ENCODE data around the gene RASSF9.

Gene RASSF9

DNA sequence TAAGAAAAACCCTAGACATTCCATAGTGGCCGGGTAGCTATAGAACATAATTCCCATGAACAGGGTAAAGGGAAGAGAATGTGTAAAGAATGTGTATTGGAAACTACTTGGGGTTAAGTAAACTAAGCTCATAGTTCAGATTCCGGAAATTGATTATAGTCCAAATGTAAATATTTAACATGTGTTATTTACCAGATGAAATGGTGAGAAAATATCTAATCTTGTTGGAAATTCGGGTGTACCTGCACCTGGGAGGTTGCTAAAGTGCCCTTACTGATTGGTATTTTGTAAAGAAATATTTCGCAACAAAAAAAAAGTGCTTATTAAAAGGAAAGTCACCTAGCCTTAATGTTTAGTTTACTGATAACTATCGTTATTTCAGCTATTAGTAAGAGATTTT, 14.4 kb downstream of the RASSF9 start:
- TF ChIP-seq BHLHE40 (IDR thresholded peaks at IDR 0.05; ENCODE audit: borderline replicate concordance) (no peak), SP1 (IDR thresholded peaks at IDR 0.05) (no peak), FOXM1 (IDR thresholded peaks at IDR 0.05; ENCODE audit: borderline replicate concordance) (no peak), FOXA1 (IDR thresholded peaks at IDR 0.05) (no peak)
- ChIA-PET CTCF (interaction anchor here (1.0 kb wide), 1 partner anchor 24 kb away, joined by 4 read pairs; no protein-coding TSS in a partner anchor), POLR2A (no interaction called here)
- no peak for DNase-seq (ENCODE audit: extremely low spot score)

DNA sequence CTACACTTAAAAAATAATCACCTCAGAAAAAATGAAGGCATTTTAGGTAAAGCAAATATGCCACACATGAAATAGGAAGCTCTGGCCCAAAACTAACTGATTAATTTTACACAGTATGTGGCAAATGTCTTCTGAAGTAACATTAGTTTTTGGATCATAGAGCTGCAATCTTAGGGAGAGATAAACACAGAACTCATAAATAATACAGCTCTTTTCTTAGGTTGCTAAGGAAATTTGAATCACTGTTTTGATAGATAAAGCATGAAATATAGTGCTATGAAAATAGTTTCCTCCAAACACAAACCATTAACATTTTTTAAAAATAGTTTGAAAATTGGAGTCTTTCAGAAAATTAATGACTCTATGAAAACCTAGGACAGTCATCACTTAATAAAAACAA, 15.0 kb downstream of the RASSF9 start:
- TF ChIP-seq CTBP1 (IDR thresholded peaks at IDR 0.05; ENCODE audit: borderline replicate concordance) (no peak), FOXA1 (IDR thresholded peaks at IDR 0.05) (no peak), LEF1 (IDR thresholded peaks at IDR 0.05; ENCODE audit: borderline replicate concordance) (no peak), ZNF384 (IDR thresholded peaks at IDR 0.05) (no peak), PKNOX1 (IDR thresholded peaks at IDR 0.05) (no peak), ARNT (IDR thresholded peaks at IDR 0.05) (no peak), FOXM1 (IDR thresholded peaks at IDR 0.05; ENCODE audit: borderline replicate concordance) (no peak), L3MBTL2 (conservative IDR thresholded peaks at IDR 0.05) (no peak), SP1 (IDR thresholded peaks at IDR 0.05) (no peak), NFRKB (IDR thresholded peaks at IDR 0.05) (no peak), BHLHE40 (IDR thresholded peaks at IDR 0.05; ENCODE audit: borderline replicate concordance) (no peak), SUZ12 (IDR thresholded peaks at IDR 0.05) (no peak)
- CTCF ChIA-PET = interaction anchor here (0.6 to 1.0 kb wide), 3 partner anchors 17 to 49 kb away, joined by 3 to 4 read pairs (median 4); no protein-coding TSS in a partner anchor
- DNase-seq (ENCODE audit: extremely low spot score) = no peak
- POLR2A ChIA-PET = no interaction called here

GRCh38 chr12:85820101-85820500, 16.1 kb downstream of the RASSF9 start:
- TF ChIP-seq FOXA1 (IDR thresholded peaks at IDR 0.05) (no peak), PKNOX1 (IDR thresholded peaks at IDR 0.05) (no peak), HDGF (IDR thresholded peaks at IDR 0.05; ENCODE audit: borderline replicate concordance) (no peak), SP1 (IDR thresholded peaks at IDR 0.05) (no peak), ARNT (IDR thresholded peaks at IDR 0.05) (no peak), LEF1 (IDR thresholded peaks at IDR 0.05; ENCODE audit: borderline replicate concordance) (no peak), CTBP1 (IDR thresholded peaks at IDR 0.05; ENCODE audit: borderline replicate concordance) (no peak), L3MBTL2 (conservative IDR thresholded peaks at IDR 0.05) (no peak), ELF4 (IDR thresholded peaks at IDR 0.05) (no peak), NFRKB (IDR thresholded peaks at IDR 0.05) (no peak), ZNF384 (IDR thresholded peaks at IDR 0.05) (no peak)
- no peak for DNase-seq (ENCODE audit: extremely low spot score)
- CTCF ChIA-PET = no interaction called here
- POLR2A ChIA-PET = no interaction called here

GRCh38 chr12:85814741-85815140, 21.5 kb downstream of the RASSF9 start:
- no peak for DNase-seq (ENCODE audit: extremely low spot score)
- CTCF ChIA-PET = no interaction called here
- no peak for TF ChIP-seq FOXA1 (IDR thresholded peaks at IDR 0.05)
- TF ChIP-seq LEF1 (IDR thresholded peaks at IDR 0.05; ENCODE audit: borderline replicate concordance) = no peak
- no peak for TF ChIP-seq L3MBTL2 (conservative IDR thresholded peaks at IDR 0.05)
- no peak for TF ChIP-seq CTBP1 (IDR thresholded peaks at IDR 0.05; ENCODE audit: borderline replicate concordance)
- no peak for TF ChIP-seq ZNF384 (IDR thresholded peaks at IDR 0.05)
- no peak for TF ChIP-seq HDGF (IDR thresholded peaks at IDR 0.05; ENCODE audit: borderline replicate concordance)
- TF ChIP-seq NFRKB (IDR thresholded peaks at IDR 0.05) = no peak
- no peak for TF ChIP-seq TARDBP (IDR thresholded peaks at IDR 0.05)
- no peak for TF ChIP-seq FOXM1 (IDR thresholded peaks at IDR 0.05; ENCODE audit: borderline replicate concordance)
- TF ChIP-seq SP1 (IDR thresholded peaks at IDR 0.05) = no peak
- TF ChIP-seq PKNOX1 (IDR thresholded peaks at IDR 0.05) = no peak
- TF ChIP-seq BHLHE40 (IDR thresholded peaks at IDR 0.05; ENCODE audit: borderline replicate concordance) = no peak
- no peak for TF ChIP-seq ARNT (IDR thresholded peaks at IDR 0.05)
- no peak for TF ChIP-seq FOXK2 (IDR thresholded peaks at IDR 0.05)
- TF ChIP-seq SUZ12 (IDR thresholded peaks at IDR 0.05) = no peak
- no peak for TF ChIP-seq ELF4 (IDR thresholded peaks at IDR 0.05)
- POLR2A ChIA-PET = no interaction called here

DNA sequence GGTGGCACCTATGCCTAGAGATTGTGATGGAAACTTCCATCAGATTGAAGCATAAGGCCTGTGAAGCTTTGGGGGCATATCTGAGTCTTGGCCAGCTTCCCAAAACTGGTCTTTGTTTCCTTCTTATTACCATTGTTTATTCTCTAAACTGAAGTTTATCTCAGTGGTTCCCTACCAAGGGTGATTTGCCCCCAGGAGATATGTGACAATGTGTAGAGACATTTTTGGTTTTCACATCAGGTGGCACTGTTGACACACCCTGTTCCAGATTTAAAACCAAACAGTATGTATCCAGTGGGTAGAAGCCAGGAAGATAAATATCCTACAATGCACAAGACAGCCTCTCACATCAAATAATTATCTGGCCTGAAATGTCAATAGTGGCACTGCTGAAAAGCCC, 22.1 kb downstream of the RASSF9 start:
- no peak for DNase-seq (ENCODE audit: extremely low spot score)
- TF ChIP-seq TARDBP (IDR thresholded peaks at IDR 0.05) = no peak
- TF ChIP-seq SUZ12 (IDR thresholded peaks at IDR 0.05) = no peak
- TF ChIP-seq CTBP1 (IDR thresholded peaks at IDR 0.05; ENCODE audit: borderline replicate concordance) = no peak
- TF ChIP-seq FOXA1 (IDR thresholded peaks at IDR 0.05) = no peak
- no peak for TF ChIP-seq SP1 (IDR thresholded peaks at IDR 0.05)
- no peak for TF ChIP-seq FOXK2 (IDR thresholded peaks at IDR 0.05)
- TF ChIP-seq PKNOX1 (IDR thresholded peaks at IDR 0.05) = no peak
- no peak for TF ChIP-seq FOXM1 (IDR thresholded peaks at IDR 0.05; ENCODE audit: borderline replicate concordance)
- TF ChIP-seq BHLHE40 (IDR thresholded peaks at IDR 0.05; ENCODE audit: borderline replicate concordance) = no peak
- TF ChIP-seq ZNF384 (IDR thresholded peaks at IDR 0.05) = no peak
- TF ChIP-seq L3MBTL2 (conservative IDR thresholded peaks at IDR 0.05) = no peak
- no peak for TF ChIP-seq LEF1 (IDR thresholded peaks at IDR 0.05; ENCODE audit: borderline replicate concordance)
- TF ChIP-seq HDGF (IDR thresholded peaks at IDR 0.05; ENCODE audit: borderline replicate concordance) = no peak
- ChIA-PET CTCF (no interaction called here), POLR2A (no interaction called here)

DNA sequence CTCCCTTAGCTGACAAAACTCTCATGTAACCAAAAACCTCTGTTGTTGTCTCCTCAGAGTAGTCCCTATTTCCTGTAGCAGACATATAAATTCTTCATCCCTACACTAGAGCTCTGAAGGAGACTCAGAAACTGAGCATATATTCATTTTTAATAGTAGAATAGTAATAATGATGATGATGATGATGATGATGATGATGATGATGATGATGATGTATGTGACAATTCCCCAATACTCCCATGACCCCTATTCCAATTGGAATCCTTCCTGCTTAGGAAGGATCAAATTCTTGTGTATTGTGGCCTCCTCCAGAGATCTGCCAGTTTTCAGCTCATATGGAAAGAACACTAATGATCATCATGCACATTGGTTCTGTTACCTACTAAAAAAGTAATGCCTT, 26.7 kb downstream of the RASSF9 start:
- ChIA-PET CTCF (no interaction called here), POLR2A (no interaction called here)
- no peak for DNase-seq (ENCODE audit: extremely low spot score)
- TF ChIP-seq SUZ12 (IDR thresholded peaks at IDR 0.05) (no peak), LEF1 (IDR thresholded peaks at IDR 0.05; ENCODE audit: borderline replicate concordance) (no peak), TARDBP (IDR thresholded peaks at IDR 0.05) (no peak), FOXK2 (IDR thresholded peaks at IDR 0.05) (no peak), HDGF (IDR thresholded peaks at IDR 0.05; ENCODE audit: borderline replicate concordance) (no peak), BHLHE40 (IDR thresholded peaks at IDR 0.05; ENCODE audit: borderline replicate concordance) (no peak), FOXA1 (IDR thresholded peaks at IDR 0.05) (no peak), SP1 (IDR thresholded peaks at IDR 0.05) (no peak), ELF4 (IDR thresholded peaks at IDR 0.05) (no peak)
